GM23248 (cell line): ENCODE data around the gene GALNT12.

Source experiments
- EZH2 ChIP-seq: fragments of 200-600 bp; sonication (generic); IDR thresholded peaks from 2 replicates; pipeline ENCODE4 v1.6.1; 2018; ENCODE audit warnings: antibody characterized with exemption, mild to moderate bottlenecking; ENCODE audit not compliant: insufficient read depth, poor library complexity, severe bottlenecking
- EZH2phosphoT487 ChIP-seq: fragments of 200-600 bp; sonication (generic); IDR thresholded peaks from 2 replicates; pipeline ENCODE4 v1.6.1; 2018; ENCODE audit warnings: antibody characterized with exemption, moderate library complexity, mild to moderate bottlenecking, low read depth; ENCODE audit not compliant: insufficient read depth

GRCh38 chr9:98869078-98869745, 61.7 kb downstream of the GALNT12 start:
- TF ChIP-seq EZH2phosphoT487 (no peak), EZH2 (no peak)
